GM19328 (cell line): ENCODE results near the gene ODR4.
"Not testable (repeated sequence)": the region's sequence is repeated elsewhere in the genome, so short reads cannot be mapped to it uniquely, and the experiment has no call there.

Experiments used
- ATAC-seq: cut with Tn5 transposase; IDR thresholded peaks from one replicate; pipeline ENCODE4 v1.9.1; 2021; ENCODE audit warnings: mild to moderate bottlenecking, moderate library complexity; ENCODE audit not compliant: unreplicated experiment

The ODR4 gene

DNA sequence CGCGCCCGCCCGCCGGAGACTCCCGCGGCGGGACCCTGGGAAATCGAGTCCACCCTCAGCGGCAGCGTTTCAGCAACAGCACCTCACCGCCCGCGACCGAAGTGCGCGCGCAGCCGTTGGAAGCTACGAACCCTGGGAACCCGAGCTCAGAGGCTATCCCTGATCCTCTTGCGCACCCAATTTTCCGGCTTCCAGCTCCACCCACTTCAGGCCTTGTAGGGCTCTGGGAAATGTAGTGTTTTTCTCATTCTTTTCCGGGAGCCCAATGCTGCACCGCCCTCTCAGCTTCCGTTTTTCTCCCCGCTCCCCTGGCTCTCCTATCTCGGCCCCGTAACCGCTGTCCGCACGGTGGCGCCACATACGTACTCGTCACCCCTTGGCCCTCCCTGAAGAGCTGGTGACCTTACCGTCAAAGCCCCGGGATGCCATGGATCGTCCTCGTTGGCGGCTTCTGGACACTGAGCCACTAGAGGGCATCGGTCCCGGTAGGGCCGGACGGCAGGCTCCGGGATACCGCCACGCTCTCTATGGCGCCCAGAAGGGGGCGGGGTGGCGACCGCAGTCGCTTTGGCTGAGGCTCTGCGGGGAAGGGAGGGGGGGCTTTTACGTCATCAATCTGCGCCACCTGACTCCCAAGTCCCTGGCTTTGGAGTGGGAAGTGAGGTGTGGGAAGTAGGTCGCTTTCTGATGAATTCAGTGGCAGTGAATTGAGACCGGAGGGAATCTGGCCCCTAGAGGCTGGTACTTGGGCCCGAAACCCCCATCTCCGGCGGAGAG, at the start of gene ODR4, which contains the start of gene TPR:
ODR4 (plus strand) TSS at position 687 of the 777 bp plus-strand sequence. CDS start 3,948 bp downstream, outside the sequence.
TPR (minus strand) TSS at position 102 of the 777 bp plus-strand sequence. CDS start 225 bp downstream, outside the sequence.
- ATAC-seq: peak; percentile 91

DNA sequence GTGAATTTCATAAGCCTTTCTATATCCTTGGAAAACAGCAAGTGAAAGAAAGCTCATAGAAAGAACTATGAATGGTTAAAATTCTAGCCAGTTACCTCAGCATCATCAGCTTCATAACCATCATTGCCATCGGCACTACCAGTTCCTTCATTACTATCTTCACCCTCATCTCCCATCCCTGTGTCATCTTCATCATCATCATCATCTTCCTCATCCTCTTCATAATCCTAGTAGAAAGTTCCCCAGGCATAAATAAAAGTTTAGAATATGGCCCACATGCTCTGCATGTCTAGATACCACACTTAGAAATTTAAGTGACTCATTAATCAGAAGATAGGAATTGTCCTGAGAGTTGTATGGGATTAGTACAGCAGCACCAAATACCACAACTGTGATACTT, 49.6 kb upstream of the ODR4 start:
- ATAC-seq: no peak

DNA sequence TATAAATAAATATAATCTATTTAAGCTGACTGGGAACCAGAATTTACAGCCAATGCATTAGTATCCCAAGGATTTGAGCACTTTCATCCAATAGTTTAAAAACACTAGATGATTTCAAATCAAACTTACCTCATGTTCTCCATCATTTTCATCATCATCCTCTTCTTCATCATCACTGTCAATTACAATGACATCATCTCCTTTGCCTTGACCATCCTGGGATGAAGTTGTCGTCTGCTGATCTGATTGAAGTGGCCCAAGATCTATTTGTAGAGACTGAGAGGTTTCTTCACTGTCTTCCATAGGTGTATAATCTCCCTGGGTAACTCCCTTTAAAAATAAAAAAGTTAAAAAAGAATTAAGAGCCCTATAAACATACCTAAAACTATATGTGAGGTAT, 48.3 kb upstream of the ODR4 start:
- no peak for ATAC-seq

DNA sequence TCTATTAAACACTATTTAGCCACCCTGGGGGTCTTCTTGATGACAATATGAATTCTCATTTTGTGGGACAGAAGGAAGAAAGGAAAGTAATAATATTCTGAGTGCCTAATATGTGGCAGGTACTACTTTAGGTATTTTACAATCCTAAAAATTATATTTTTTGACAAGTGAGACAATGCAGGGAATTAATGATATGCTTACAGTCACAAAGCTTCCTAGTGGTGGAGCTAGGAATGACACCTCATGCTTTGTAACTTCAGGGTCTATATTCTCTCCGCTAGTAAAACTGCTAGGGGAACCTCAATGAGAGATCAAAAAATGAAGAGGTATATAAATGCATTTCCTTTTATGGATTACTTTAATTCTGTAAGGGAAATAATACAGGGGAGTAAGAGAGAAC, 44.9 kb upstream of the ODR4 start:
- ATAC-seq: no peak

DNA sequence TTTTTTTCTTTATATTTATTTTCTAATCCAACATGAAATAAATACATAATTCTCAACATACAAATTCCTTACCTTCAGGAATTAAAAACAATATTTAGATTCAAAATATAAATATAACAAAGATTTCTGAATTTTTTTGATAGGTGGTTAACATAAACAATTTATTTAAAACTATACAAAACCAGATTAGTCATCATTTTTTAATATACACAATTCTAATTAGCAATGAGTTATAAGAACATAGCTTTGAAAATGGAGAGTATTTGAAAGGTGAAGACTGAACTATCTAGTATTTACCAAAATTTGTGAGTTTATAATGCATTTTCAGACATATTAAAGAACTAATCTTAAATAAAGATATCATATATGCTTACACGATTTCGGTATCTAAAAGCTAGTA, 38.1 kb upstream of the ODR4 start:
- ATAC-seq: no peak

DNA sequence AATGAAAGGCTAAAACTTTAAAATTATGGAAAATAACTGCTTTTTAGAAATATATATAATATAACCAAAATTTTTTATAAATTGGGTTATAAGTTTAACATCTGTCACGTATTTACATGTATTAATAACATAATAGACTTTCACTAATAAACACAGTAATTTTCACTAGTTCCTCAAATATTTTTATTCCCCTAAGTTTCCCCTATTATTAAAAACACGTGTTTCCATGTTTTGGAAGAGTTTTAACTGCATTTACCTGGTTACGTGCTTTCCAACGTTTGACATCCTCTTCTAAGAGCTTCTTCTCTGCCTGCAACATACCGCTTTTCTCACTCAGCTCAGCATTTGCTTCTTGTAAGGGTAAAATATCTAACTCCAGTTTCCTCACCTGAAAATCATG, 34.9 kb upstream of the ODR4 start:
- ATAC-seq: no peak

DNA sequence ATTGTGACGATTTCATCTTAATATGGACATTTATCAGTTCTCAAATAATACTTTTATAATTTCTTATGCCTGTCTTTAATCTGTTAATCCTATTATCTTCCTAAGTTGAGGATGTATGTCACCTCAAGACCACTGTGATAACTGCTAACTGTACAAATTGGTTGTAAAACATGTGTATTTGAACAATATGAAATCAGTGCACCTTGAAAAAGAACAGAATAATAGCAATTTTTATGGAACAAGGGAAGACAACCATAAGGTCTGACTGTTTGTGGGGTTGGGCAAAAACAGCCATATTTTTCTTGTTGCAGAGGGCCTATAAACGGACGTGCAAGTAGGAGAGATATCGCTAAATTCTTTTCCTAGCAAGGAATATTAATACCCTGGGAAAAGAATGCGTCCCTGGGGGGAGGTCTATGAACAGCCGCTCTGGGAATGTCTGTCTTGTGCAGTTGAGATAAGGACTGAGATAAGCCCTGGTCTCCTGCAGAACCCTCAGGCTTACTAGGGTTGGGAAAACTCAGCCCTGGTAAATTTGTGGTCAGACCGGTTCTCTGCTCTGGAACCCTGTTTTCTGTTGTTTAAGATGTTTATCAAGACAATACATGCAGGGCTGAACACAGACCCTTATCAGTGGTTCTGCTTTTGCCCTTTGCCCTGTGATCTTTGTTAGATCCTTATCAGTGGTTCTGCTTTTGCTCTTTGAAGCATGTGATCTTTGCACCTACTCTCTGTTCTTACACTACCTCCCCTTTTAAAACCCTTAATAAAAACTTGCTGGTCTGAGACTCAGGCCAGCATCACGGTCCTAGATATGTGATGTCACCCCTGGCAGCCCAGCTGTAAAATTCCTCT, 27.6 kb upstream of the ODR4 start:
- ATAC-seq: not testable (repeated sequence)

DNA sequence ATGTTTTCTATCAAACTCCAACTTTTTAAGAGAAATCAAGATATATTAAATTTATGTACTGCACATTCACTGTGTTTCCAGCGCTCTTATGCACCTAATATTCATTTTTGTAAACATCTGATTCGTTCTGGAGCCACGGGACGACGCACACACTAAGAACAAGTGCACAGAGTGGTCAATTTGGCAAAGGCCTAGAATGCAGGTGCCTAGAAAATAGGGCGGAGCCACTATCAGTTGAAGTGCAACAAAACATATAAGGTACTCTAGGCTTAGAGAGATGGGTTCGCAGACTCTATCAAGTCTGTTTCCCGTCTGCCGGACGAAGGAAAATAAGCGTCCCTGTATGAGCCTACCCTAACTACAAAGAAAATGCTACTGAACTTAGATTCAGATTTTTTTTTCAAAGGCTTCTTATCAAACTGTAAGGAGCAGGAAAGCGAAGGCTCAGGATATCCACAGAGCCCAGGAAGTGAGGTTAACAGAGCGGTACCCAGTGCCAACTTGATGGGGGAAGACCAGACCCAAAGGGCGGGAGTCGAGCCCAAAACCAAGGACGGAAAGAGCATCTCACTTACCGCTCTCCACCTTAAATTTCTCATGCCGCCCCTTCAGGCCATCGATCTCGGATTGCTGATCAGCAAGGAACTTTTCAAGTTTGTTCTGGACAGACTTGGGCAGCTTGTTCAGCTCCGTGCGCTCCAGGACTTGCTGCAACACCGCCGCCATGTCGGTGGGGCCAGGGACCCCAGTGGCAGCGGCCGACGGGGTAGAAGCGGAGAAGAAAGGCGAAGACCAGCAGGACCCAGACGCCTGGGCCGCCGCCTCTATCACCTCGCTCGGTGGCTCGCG, 1.1 kb upstream of the ODR4 start:
- peak; percentile 25 for ATAC-seq

DNA sequence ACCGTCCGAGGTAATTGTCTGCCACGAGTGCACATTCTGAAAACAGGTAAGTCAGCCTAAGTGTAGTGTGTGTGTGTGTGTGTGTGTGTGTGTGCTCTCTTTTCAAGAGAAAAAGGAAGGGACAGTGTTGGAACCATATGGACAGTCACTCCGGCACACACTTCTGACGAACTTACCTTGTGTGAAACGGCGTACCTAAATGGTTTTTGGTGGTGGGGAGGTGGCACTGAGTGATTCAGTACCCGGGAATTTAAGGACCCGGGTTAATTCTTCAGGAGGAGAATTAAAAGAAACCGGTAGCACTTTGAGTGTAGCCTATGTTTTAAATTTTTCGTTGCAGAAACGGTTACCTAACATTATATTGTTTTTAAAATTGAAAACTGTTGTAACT, 286 bp downstream of the ODR4 start:
- ATAC-seq: no peak

DNA sequence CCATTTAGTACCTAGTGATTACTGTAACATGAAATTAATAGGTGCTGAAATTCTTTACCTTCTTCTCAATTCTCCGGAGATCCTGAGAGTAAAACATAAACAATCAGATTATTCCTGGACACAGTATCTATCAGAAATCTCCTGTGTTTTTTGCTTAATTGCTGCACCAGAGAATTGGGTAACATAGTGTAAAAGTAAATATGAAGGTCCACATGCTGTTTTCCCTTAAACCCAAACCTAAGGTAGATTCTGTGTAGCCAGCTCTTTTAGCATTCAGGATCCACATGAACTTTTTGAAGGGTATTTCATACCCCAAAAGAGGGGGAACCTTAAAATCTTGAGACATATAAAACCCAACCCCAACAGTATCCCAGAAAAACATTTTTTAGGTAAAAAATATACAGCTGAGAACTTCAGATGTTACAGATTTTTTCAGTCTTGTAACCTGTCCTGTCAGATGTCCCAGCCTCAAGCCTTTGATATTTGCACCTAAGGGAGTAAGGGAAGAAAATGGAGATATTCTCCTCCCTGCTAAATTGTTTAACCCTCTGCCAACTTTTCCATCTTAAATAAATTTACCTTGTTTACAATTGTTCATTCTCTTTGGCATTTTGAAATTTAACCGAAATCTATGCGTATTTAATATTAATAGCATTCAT, 11.2 kb downstream of the ODR4 start:
- no peak for ATAC-seq

DNA sequence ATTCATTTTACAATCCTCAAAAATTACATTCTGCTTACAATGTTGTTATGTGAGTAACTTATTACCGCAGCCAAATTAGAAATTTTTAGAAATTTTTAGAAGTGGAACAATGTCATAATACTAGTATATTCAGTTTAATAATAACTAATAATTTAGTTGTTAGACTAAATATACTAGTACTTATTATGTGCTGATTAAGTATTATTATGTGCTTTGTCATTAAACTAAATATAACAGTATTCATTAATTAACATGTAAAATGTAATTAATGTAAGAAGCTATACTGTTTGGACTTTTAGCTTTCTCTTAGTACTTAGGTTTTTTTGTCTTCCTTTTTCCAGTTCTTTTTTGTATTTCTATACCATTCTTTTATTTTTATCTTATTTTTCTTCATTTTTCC, 15.3 kb downstream of the ODR4 start:
- ATAC-seq: no peak

DNA sequence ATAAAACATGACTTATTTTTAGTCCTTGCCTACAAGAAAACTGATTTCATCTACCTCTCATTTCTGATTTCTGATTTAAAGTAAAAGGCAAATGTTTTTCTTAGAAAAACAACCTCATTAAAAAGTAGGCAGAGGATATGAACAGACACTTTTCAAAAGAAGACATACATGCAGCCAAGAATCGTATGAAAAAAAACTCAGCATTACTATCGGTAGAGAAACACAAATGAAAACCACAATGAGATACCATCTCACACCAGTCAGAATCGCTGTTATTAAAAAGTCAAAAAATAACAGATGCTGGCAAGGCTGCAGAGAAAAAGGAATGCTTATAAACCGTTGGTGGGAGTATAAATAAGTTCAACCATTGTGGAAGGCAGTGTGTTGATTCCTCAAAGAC, 16.2 kb downstream of the ODR4 start:
- ATAC-seq: no peak

DNA sequence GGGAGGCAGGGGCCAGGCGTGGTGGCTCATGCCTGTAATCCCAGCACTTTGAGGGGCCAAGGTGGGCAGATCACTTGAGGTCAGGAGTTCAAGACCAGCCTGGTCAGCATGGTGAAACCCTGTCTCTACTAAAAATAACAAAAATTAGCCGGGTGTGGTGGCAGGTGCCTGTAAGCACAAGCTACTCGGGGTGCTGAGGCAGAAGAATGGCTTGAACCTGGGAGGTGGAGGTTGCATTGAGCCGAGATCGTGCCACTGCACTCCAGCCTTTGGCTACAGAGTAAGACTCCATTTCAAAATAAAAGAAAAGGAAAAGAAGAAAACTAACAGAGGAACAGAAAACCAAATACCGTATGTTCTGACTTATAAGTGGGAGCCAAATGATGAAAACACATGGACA, 17.1 kb downstream of the ODR4 start:
- not testable (repeated sequence) for ATAC-seq

DNA sequence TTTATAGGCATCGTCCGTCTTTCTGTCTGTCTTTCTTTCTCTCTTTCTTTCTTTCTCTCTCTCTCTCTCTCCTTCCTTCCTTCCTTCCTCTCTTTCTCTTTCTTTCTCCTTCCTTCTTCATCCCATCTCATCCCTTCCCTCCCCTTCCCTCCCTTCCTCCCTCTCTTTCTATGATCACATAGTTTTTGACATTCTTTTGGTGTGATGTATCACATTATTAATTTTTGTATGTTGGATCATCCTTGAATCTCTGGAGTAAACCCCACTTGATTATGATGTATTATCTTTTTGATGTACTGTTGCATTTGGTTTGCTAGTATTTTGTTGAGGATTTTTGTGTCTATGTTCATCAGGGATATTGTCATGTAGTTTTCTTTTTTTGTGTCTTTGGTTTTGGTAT, 25.8 kb downstream of the ODR4 start:
- not testable (repeated sequence) for ATAC-seq

DNA sequence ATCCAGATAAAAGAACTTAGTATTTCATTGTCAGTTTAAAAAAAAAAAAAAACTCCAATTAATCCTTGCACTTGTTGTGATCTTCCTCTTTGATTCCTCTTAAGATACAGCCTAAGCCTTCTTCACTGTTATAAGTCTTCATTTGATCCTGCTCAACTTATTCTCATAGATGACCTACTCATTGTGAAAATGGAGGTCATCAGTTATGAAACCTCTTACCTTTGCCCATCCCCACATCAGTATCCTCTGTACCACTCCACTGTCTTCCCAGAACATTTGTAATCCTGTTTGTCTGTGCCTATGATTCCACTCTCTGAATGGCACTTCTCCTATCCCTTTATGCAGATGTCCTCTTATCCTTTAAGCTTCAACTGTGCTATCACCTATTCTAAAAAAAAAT, 28.0 kb downstream of the ODR4 start:
- no peak for ATAC-seq

DNA sequence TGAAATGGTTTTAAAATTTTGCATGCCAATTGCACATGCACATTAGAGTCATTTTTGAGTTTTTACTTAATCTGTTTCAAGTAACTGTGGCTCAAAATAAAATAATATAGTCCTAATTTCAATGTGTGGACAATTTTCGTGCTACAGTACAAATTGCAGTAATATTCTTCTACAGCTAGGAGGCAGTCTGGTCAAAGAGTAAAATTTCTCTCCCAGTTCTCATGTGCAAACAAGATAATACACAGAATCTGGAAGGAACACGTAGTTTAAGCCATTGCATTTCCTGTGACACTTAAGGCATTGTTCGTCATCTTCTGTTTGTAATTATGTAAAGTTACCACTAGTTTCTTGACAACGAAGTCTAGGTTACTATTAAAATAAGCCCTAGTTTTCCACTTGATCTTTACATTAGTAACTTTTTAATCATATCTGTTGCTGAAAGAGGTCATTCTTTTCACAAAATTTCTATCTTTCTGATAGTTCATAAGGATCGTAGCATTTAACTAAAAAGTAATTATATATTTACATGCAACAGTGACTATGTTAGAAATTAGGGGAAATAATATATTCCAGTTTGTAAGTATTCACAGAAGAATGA, 28.9 kb downstream of the ODR4 start:
- ATAC-seq: no peak

DNA sequence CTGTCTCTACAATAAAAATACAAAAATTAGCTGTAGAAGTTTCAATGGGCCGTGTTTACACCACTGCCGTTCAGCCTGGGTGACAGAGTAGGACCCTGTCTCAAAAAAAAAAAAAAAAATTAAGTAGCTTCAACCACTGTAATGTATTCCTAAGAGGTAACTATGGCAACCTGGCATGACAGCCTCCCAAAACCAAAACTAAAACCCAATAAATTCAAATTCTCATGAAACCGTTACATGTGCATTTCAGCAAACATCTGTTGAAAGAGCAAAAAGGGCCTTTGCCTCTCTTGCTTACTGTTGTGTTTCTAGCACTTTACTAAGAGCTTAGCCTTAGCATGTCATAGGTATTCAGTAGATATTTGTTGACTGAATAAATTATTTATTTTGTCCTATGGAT, 33.5 kb downstream of the ODR4 start:
- no peak for ATAC-seq

DNA sequence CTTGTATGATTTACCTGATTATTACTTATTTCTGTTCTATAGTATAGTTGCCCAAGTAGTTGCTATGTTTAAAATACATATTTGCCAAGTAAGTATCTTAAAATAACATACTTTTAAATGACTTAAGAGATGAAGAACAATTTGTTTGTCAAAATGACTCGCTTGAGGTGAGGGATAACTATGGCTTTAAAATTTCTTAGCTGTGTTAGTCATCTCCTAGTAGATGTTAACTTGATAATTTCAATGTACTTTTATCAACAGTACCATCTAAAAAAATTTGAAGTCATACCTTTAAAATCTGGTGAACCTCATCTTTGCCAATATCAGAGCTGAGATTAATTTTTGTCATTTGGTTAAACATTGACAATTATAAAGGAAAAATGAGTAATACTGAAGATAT, 37.7 kb downstream of the ODR4 start:
- no peak for ATAC-seq

DNA sequence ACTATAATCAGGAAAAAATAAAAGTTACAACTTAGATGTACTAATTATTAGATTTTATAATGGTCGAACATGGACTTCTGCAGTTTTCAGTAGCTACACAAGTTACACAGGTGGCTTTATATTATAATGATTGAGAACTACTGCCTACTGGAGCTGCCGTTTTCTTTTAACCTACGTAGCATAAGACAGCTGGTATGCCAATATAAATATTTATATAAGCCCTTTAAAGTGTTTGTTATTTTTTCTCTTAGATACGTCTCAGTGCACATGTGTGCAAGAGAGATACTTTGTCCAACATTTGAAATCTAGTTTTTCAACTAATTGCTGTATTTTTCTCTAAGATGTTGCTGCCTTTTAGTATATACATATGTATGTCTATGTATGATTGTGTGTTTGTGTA, 42.9 kb downstream of the ODR4 start:
- no peak for ATAC-seq

DNA sequence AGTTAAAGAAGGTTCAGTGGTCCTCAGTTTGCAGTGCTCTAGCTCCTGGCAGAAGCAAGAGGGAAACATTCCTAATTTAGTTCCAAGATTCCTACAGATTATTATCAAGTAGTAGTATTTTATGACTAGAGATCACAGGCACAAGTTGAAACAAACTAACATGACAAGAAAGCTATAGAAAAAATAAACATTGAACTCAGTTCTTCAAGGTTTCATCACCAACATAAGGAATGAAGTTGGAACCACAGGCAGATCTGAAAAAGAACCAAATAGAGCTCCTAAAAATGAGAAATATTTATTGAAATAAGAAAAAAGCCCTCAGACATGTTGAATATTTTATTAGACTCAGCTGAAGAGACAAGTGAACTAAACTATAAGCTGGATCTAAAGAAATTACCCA, 44.7 kb downstream of the ODR4 start:
- ATAC-seq: no peak
